CD14-positive monocyte (primary cell): Measurements from ENCODE around the gene PEX5L. TPM values are rescaled to one million over a fixed set of nuclear protein-coding genes. Genes with fewer than 3 reads are reported as not detected.

Experiments
- DNase-seq, 3 donors: peaks; one replicate each; pipeline ENCODE4 v3.0.0-alpha.2; 2011 to 2022
- H2AFZ ChIP-seq: 2 replicates; pipeline ENCODE4 v1.6.0; 2012; ENCODE audit warnings: mild to moderate bottlenecking, low read depth, low read length, inconsistent platforms; ENCODE audit not compliant: insufficient read depth, poor library complexity, severe bottlenecking
- H3K27ac ChIP-seq, 2 donors: 1 replicate in 1 of 2; 2 replicates in 1 of 2; pipeline ENCODE4 v1.5.1; 2012 to 2013; ENCODE audit warnings: low read length in 2 of 2, control low read depth in 1 of 2, inconsistent platforms in 1 of 2, low read depth in 1 of 2, mild to moderate bottlenecking in 1 of 2
- H3K27me3 ChIP-seq, 2 donors: one replicate each; pipeline versions ENCODE4 v1.6.0 to v1.6.1; 2011 to 2013; ENCODE audit warnings: low read length in 2 of 2; ENCODE audit not compliant: control insufficient read depth in 2 of 2, insufficient read depth in 2 of 2
- H3K36me3 ChIP-seq, 2 donors: replicated peaks in 1 of 2; 1 replicate in 1 of 2; 2 replicates in 1 of 2; pipeline versions ENCODE4 v1.5.1 to v1.6.1; 2012 to 2013; ENCODE audit warnings: low read length in 2 of 2, control low read depth in 1 of 2, inconsistent platforms in 1 of 2, mild to moderate bottlenecking in 1 of 2; ENCODE audit not compliant: insufficient read depth in 2 of 2, control insufficient read depth in 1 of 2
- H3K4me1 ChIP-seq, 2 donors: 1 replicate in 1 of 2; 2 replicates in 1 of 2; pipeline versions ENCODE4 v1.5.1 to v1.6.1; 2012 to 2013; ENCODE audit warnings: low read length in 2 of 2, control low read depth in 1 of 2, inconsistent platforms in 1 of 2, mild to moderate bottlenecking in 1 of 2, moderate library complexity in 1 of 2; ENCODE audit not compliant: insufficient read depth in 2 of 2, control insufficient read depth in 1 of 2
- H3K4me2 ChIP-seq: replicated peaks from 2 replicates; pipeline ENCODE3; 2012; ENCODE audit warnings: low read length, moderate library complexity, mild to moderate bottlenecking; ENCODE audit not compliant: poor library complexity, severe bottlenecking; ENCODE audit errors: extremely low read depth
- H3K4me3 ChIP-seq, 3 experiments: fragments of 200-600 bp in 1 of 3; sonication (generic) in 1 of 3; replicated peaks in 1 of 3; 1 replicate in 2 of 3; 2 replicates in 1 of 3; pipeline ENCODE4 v1.5.1; 2011 to 2013; ENCODE audit warnings: low read length in 3 of 3, mild to moderate bottlenecking in 3 of 3, control low read depth in 2 of 3, low read depth in 2 of 3, inconsistent platforms in 1 of 3, moderate library complexity in 1 of 3
- H3K79me2 ChIP-seq: 2 replicates; pipeline ENCODE4 v1.6.0; 2012; ENCODE audit warnings: mild to moderate bottlenecking, control low read depth, inconsistent platforms, low read length, moderate library complexity; ENCODE audit not compliant: insufficient read depth
- H3K9ac ChIP-seq: 2 replicates; pipeline ENCODE4 v1.6.0; 2017; ENCODE audit warnings: low read length, mild to moderate bottlenecking; ENCODE audit not compliant: insufficient read depth, poor library complexity, severe bottlenecking
- H3K9me3 ChIP-seq, 2 donors: replicated peaks in 1 of 2; 1 replicate in 1 of 2; 2 replicates in 1 of 2; pipeline versions ENCODE4 v1.5.1 to v1.6.1; 2012 to 2013; ENCODE audit warnings: low read length in 2 of 2, control low read depth in 1 of 2; ENCODE audit not compliant: control insufficient read depth in 1 of 2, insufficient read depth in 1 of 2
- H4K20me1 ChIP-seq: 2 replicates; pipeline ENCODE4 v1.6.0; 2012; ENCODE audit warnings: mild to moderate bottlenecking, low read length, control low read depth, moderate library complexity; ENCODE audit not compliant: insufficient read depth
- H3K27ac Mint-ChIP-seq, 7 donors: one replicate each; pipeline ENCODE4 v1.8.0; 2020; ENCODE audit warnings: mild to moderate bottlenecking in 7 of 7, mixed read lengths in 7 of 7, moderate library complexity in 6 of 7, inconsistent platforms in 2 of 7
- H3K27me3 Mint-ChIP-seq, 3 donors: one replicate each; pipeline ENCODE4 v1.8.0; 2021 to 2022; ENCODE audit warnings: low read depth in 3 of 3, mild to moderate bottlenecking in 3 of 3, mixed read lengths in 3 of 3, moderate library complexity in 3 of 3, inconsistent platforms in 1 of 3
- H3K36me3 Mint-ChIP-seq, 2 donors: one replicate each; pipeline ENCODE4 v1.8.0; 2020; ENCODE audit warnings: mixed read lengths in 2 of 2, inconsistent platforms in 1 of 2, mild to moderate bottlenecking in 1 of 2
- H3K4me1 Mint-ChIP-seq: one replicate; pipeline ENCODE4 v1.8.0; 2020; ENCODE audit warnings: mild to moderate bottlenecking, mixed read lengths
- H3K4me3 Mint-ChIP-seq, 2 donors: one replicate each; pipeline ENCODE4 v1.8.0; 2020; ENCODE audit warnings: mild to moderate bottlenecking in 2 of 2, mixed read lengths in 2 of 2, moderate library complexity in 1 of 2
- H3K9me3 Mint-ChIP-seq, 7 donors: one replicate each; pipeline ENCODE4 v1.8.0; 2020 to 2022; ENCODE audit warnings: mixed read lengths in 7 of 7, mild to moderate bottlenecking in 6 of 7, moderate library complexity in 6 of 7, inconsistent platforms in 2 of 7
- WGBS: methylation state at CpG from one replicate; pipeline ENCODE4 v1.1.5; 2013; ENCODE audit warnings: missing lambda C conversion rate; ENCODE audit not compliant: insufficient coverage; 5-methylcytosine and 5-hydroxymethylcytosine counted together
- intact Hi-C, 2 donors: fragments of 100-400 bp; cut with micrococcal nuclease; formaldehyde crosslinking; loops; one replicate each; pipeline versions ENCODE4 v1.15.0 to v1.15.1; 2023
- polyA plus RNA-seq, 3 donors: library from polyadenylated mRNA; depleted of rRNA in 1 of 3; unstranded in 2 of 3; stranded (reverse) in 1 of 3; fragments of 300-500 nt in 2 of 3; fragments of >200 nt in 1 of 3; fragmentation: Illumina TruSeq in 2 of 3; gene quantifications; 1 replicate in 2 of 3; 2 replicates in 1 of 3; pipeline ENCODE4 v1.2.3, GENCODE V29; 2012 to 2021
- TF ChIP-seq, protein P1 (sequence below): fragments of 200-600 bp; IDR thresholded peaks from one replicate; pipeline ENCODE4 v1.8.0; 2022; ENCODE audit warnings: antibody characterized with exemption, mild to moderate bottlenecking

Gene PEX5L
- polyA plus RNA-seq, 3 donors = not detected

DNA sequence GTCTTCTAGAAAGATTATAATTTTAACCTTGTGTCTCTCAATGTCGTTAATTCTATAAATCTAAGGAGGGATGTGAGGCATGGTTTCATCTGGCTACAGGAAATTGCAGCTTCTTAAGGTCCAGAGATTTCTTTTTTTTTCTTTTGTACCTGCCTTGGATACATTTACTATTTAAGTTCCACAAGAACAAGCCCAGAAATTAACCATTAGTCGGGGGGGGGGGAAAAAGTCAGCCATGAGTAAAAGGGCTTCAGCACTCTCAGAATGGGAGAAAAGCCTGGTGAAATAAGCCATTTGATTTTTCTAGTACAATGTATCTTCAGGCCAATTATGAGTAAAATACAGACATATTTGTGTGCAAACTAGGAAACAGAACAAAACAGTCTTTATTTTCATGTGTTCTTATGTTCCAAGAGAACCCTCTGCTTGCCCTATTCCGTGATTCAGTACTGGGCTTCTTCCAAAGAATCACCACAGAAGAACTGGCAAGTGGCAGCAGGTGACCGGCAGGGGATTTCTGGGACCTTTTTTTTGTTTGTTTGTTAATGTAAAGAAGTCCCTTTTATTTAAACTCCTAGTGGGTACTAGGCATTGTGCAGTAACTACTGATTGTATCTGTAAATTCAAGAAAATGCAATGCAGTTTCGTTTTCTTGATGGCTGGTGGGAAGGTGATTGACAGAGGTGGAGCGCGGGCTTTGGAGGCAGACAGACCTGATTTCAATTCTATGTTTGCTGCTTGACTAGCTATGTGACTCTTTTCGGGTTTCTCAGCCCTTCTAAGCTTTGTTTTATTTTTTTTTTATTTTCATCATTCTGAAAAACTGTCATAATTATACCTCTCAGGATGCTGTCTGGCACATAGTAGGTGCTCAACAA is 82.5 kb downstream of the PEX5L start:
- Histone ChIP-seq H3K4me1 (peaks cover 0 to 14% of the 10 kb centered on the region in 2 donors), H3K36me3 (no peaks in the 10 kb centered on the region), H3K27ac (no peak overlapping the region), H2AFZ (no peak overlapping the region), H3K27me3 (no peaks in the 10 kb centered on the region), H3K4me3 (no peak overlapping the region), H3K4me2 (no peak overlapping the region), H3K9ac (no peak overlapping the region), H3K79me2 (no peaks in the 10 kb centered on the region), H3K9me3 (no peaks in the 10 kb centered on the region), H4K20me1 (no peaks in the 10 kb centered on the region)
- Mint-ChIP-seq H3K4me3 (no peak overlapping the region), H3K36me3 (no peaks in the 10 kb centered on the region), H3K27ac (no peak overlapping the region), H3K9me3 (peaks cover 0 to 11% (median 3%) of the 10 kb centered on the region in 7 donors), H3K4me1 (peaks cover 19% of the 10 kb centered on the region), H3K27me3 (peaks cover 2 to 5% (median 5%) of the 10 kb centered on the region in 3 donors)
- TF ChIP-seq, protein P1, sequence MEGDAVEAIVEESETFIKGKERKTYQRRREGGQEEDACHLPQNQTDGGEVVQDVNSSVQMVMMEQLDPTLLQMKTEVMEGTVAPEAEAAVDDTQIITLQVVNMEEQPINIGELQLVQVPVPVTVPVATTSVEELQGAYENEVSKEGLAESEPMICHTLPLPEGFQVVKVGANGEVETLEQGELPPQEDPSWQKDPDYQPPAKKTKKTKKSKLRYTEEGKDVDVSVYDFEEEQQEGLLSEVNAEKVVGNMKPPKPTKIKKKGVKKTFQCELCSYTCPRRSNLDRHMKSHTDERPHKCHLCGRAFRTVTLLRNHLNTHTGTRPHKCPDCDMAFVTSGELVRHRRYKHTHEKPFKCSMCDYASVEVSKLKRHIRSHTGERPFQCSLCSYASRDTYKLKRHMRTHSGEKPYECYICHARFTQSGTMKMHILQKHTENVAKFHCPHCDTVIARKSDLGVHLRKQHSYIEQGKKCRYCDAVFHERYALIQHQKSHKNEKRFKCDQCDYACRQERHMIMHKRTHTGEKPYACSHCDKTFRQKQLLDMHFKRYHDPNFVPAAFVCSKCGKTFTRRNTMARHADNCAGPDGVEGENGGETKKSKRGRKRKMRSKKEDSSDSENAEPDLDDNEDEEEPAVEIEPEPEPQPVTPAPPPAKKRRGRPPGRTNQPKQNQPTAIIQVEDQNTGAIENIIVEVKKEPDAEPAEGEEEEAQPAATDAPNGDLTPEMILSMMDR = no peak
- intact Hi-C loops = no loop called here
- WGBS = 95% methylated on average over 4 of the region's 8 CpGs
- no peak for DNase-seq

DNA sequence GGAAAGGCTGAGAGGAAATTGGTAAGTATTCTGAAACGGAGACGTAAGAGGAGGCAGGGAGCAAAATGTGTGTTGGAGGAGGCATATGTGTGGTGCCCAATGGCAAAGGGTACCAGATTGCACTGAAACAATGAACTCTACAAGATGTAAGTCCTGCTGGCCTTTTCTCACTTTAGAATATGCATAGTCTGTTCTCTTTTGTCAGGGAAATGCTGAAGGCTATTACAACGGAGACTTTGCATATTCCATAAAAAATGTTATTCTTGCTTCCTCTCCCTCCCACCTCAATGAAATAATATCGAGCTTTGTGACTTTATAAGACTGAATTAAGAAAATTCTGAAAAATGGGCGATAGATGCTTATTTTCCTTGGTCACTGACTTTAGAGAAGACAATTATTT is 85.9 kb downstream of the PEX5L start:
- Mint-ChIP-seq H3K4me3 (no peak overlapping the region), H3K9me3 (peaks cover 0 to 11% (median 3%) of the 10 kb centered on the region in 7 donors), H3K4me1 (no peaks in the 10 kb centered on the region), H3K27ac (no peak overlapping the region), H3K36me3 (no peaks in the 10 kb centered on the region), H3K27me3 (peaks cover 1 to 4% (median 2%) of the 10 kb centered on the region in 3 donors)
- TF ChIP-seq, protein P1 = no peak
- H3K4me2 ChIP-seq = no peak overlapping the region
- no peak for DNase-seq
- H3K27ac ChIP-seq = no peak overlapping the region
- WGBS = 73% methylated on average over 2 of the region's 5 CpGs
- no peaks in the 10 kb centered on the region for H3K9me3 ChIP-seq
- H2AFZ ChIP-seq = no peak overlapping the region
- no peaks in the 10 kb centered on the region for H3K36me3 ChIP-seq
- no peaks in the 10 kb centered on the region for H3K4me1 ChIP-seq
- no peaks in the 10 kb centered on the region for H4K20me1 ChIP-seq
- H3K27me3 ChIP-seq = no peaks in the 10 kb centered on the region
- no peak overlapping the region for H3K4me3 ChIP-seq
- H3K9ac ChIP-seq = no peak overlapping the region
- no peaks in the 10 kb centered on the region for H3K79me2 ChIP-seq
- intact Hi-C loops = no loop called here
